Endothelial cell (in vitro differentiated cells): ENCODE measurements around the gene EPC2. TPM values are rescaled to one million over a fixed set of nuclear protein-coding genes. Genes with fewer than 3 reads are reported as not detected.
A peak's percentile ranks its signal among the peaks of the same experiment; 100 is the strongest.
"Not testable (repeated sequence)": the region's sequence is repeated elsewhere in the genome, so short reads cannot be mapped to it uniquely, and the experiment has no call there.

Experiments used
- DNase-seq: peaks from one replicate; pipeline ENCODE4 v3.0.0; 2021; ENCODE audit warnings: low spot score
- H3K27ac Mint-ChIP-seq: one replicate; pipeline ENCODE4 v1.8.0; 2021; ENCODE audit warnings: mixed read lengths, inconsistent platforms; ENCODE audit not compliant: unreplicated experiment
- H3K27me3 Mint-ChIP-seq: one replicate; pipeline ENCODE4 v1.8.0; 2021; ENCODE audit warnings: mild to moderate bottlenecking, moderate library complexity, mixed read lengths, inconsistent platforms; ENCODE audit not compliant: unreplicated experiment
- H3K36me3 Mint-ChIP-seq: one replicate; pipeline ENCODE4 v1.8.0; 2021; ENCODE audit warnings: mild to moderate bottlenecking, low read depth, mixed read lengths, inconsistent platforms; ENCODE audit not compliant: unreplicated experiment
- H3K4me1 Mint-ChIP-seq: one replicate; pipeline ENCODE4 v1.8.0; 2021; ENCODE audit warnings: mild to moderate bottlenecking, mixed read lengths, inconsistent platforms; ENCODE audit not compliant: unreplicated experiment
- H3K4me3 Mint-ChIP-seq: one replicate; pipeline ENCODE4 v1.8.0; 2021; ENCODE audit warnings: mild to moderate bottlenecking, mixed read lengths, inconsistent platforms; ENCODE audit not compliant: unreplicated experiment
- H3K9me3 Mint-ChIP-seq: one replicate; pipeline ENCODE4 v1.8.0; 2021; ENCODE audit warnings: mixed read lengths, inconsistent platforms; ENCODE audit not compliant: unreplicated experiment
- total RNA-seq: library from RNA; stranded (reverse); fragmentation: NEBNext Ultra II Directional; extraction: Animal tissue kit (Norgen Biotek cat#: 25700); gene quantifications from one replicate; pipeline ENCODE4 v1.2.1, GENCODE V29; 2021; ENCODE audit not compliant: unreplicated experiment
- TF ChIP-seq, protein P1 (sequence below): fragments of 200-600 bp; sonication (generic); IDR thresholded peaks from one replicate; pipeline ENCODE4 v1.5.0; 2021; ENCODE audit warnings: antibody characterized with exemption; ENCODE audit not compliant: unreplicated experiment

The EPC2 gene
- total RNA-seq, 1 donor from 2014 or later: 31.4 TPM

GRCh38 chr2:148667113-148667836 is 22.7 kb downstream of the EPC2 start:
- no peak for DNase-seq
- Mint-ChIP-seq H3K9me3 (no peaks in the 10 kb centered on the region), H3K27me3 (no peaks in the 10 kb centered on the region), H3K4me3 (no peak overlapping the region), H3K36me3 (no peaks in the 10 kb centered on the region), H3K27ac (no peak overlapping the region), H3K4me1 (peaks cover 11% of the 10 kb centered on the region)
- TF ChIP-seq, protein P1, sequence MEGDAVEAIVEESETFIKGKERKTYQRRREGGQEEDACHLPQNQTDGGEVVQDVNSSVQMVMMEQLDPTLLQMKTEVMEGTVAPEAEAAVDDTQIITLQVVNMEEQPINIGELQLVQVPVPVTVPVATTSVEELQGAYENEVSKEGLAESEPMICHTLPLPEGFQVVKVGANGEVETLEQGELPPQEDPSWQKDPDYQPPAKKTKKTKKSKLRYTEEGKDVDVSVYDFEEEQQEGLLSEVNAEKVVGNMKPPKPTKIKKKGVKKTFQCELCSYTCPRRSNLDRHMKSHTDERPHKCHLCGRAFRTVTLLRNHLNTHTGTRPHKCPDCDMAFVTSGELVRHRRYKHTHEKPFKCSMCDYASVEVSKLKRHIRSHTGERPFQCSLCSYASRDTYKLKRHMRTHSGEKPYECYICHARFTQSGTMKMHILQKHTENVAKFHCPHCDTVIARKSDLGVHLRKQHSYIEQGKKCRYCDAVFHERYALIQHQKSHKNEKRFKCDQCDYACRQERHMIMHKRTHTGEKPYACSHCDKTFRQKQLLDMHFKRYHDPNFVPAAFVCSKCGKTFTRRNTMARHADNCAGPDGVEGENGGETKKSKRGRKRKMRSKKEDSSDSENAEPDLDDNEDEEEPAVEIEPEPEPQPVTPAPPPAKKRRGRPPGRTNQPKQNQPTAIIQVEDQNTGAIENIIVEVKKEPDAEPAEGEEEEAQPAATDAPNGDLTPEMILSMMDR: no peak

- no peaks in the 10 kb centered on the region for H3K9me3 Mint-ChIP-seq
- TF ChIP-seq, protein P1: no peak
- DNase-seq: no peak
- H3K4me3 Mint-ChIP-seq: no peak overlapping the region
- no peaks in the 10 kb centered on the region for H3K27me3 Mint-ChIP-seq
- peaks cover 27% of the 10 kb centered on the region for H3K4me1 Mint-ChIP-seq
- no peak overlapping the region for H3K27ac Mint-ChIP-seq
- H3K36me3 Mint-ChIP-seq: no peaks in the 10 kb centered on the region
Measured at GRCh38 chr2:148670773-148671172, 26.2 kb downstream of the EPC2 start.

- no peaks in the 10 kb centered on the region for H3K36me3 Mint-ChIP-seq
- H3K27me3 Mint-ChIP-seq: no peaks in the 10 kb centered on the region
- TF ChIP-seq, protein P1: peak; percentile 82
- peaks cover 22% of the 10 kb centered on the region for H3K4me1 Mint-ChIP-seq
- H3K4me3 Mint-ChIP-seq: no peak overlapping the region
- no peaks in the 10 kb centered on the region for H3K9me3 Mint-ChIP-seq
- peak; percentile 31 for DNase-seq
- H3K27ac Mint-ChIP-seq: peak overlapping the region; percentile 48
Measured at GRCh38 chr2:148674063-148675020, 29.8 kb downstream of the EPC2 start.

GRCh38 chr2:148675708-148676107 is 31.2 kb downstream of the EPC2 start:
- Mint-ChIP-seq H3K4me1 (peaks cover 22% of the 10 kb centered on the region), H3K36me3 (no peaks in the 10 kb centered on the region), H3K27me3 (no peaks in the 10 kb centered on the region), H3K4me3 (no peak overlapping the region), H3K27ac (no peak overlapping the region), H3K9me3 (no peaks in the 10 kb centered on the region)
- TF ChIP-seq, protein P1: no peak
- no peak for DNase-seq

DNA sequence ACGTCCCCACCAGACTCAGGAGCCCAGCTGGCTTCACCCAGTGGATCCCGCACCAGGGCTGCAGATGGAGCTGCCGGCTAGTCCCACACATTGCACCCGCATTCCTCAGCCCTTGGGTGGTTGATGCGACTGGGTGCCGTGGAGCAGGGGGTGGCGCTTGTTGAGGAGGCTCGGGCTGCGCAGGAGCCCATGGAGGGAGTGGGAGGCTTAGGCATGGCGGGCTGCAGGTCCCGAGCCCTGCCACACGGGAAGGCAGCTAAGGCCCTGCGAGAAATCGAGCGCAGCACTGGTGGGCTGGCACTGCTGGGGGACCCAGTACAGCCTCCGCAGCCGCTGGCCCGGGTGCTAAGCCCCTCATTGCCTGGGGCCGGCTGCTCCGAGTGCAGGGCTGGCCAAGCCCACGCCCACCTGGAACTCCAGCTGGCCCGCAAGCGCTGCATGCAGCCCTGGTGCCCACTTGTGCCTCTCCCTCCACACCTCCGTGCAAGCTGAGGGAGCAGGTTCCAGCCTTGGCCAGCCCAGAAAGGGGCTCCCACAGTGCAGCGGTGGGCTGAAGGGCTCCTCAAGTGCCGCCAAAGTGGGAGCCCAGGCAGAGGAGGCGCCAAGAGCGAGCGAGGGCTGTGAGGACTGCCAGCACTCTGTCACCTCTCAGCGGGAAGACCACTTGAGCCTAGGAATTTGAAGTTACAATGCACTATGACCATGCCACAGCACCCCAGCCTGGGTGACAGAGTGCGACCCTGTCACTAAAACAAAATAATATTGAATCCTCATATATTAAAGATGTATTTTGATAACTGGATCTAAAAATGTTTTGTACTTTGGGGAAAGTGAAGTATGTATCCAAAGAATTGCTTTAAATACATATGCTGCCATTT is 34.0 kb downstream of the EPC2 start:
- H3K9me3 Mint-ChIP-seq, H3K4me3 Mint-ChIP-seq, DNase-seq, H3K36me3 Mint-ChIP-seq, H3K27ac Mint-ChIP-seq, H3K27me3 Mint-ChIP-seq: not testable (repeated sequence)
- H3K4me1 Mint-ChIP-seq: peaks cover 22% of the 10 kb centered on the region
